SK-N-SH (cell line): Measurements from ENCODE around the gene RABGGTA. TPM values are rescaled to one million over a fixed set of nuclear protein-coding genes. Genes with fewer than 3 reads are reported as not detected.

Experiments used
- CTCF ChIA-PET: fragments of 300-600, 350-600 bp; formaldehyde crosslinking; extraction: SDS; loops from one replicate; lab custom pipeline; 2021; lab: Yijun Ruan, JAX
- POLR2A ChIA-PET: fragments of 350-600 bp; sonication (Branson Sonifier 250); formaldehyde crosslinking; extraction: SDS; loops from one replicate; lab custom pipeline; 2020; ENCODE audit warnings: antibody characterized with exemption, inconsistent platforms; lab: Yijun Ruan, JAX
- DNase-seq: peaks from one replicate; pipeline ENCODE4 v3.0.0; 2012
- H2AFZ ChIP-seq: fragments of 200-600 bp; sonication (generic); 2 replicates; pipeline ENCODE4 v1.8.1; 2016; ENCODE audit warnings: antibody characterized with exemption, mild to moderate bottlenecking, low read depth
- H3F3A ChIP-seq: fragments of 200-600 bp; sonication (generic); replicated peaks from 2 replicates; pipeline ENCODE3; 2016; ENCODE audit warnings: antibody characterized with exemption, mild to moderate bottlenecking; ENCODE audit not compliant: insufficient read depth
- H3K27ac ChIP-seq, 2 experiments: fragments of 200-500 bp in 1 of 2; fragments of 200-600 bp in 1 of 2; sonication (Bioruptor generic) in 1 of 2; sonication (generic), shearing (Covaris generic) in 1 of 2; 2 replicates each; pipeline versions ENCODE4 v1.5.1 to v1.6.1; 2014 to 2016; ENCODE audit warnings: low read depth in 2 of 2, inconsistent platforms in 1 of 2, low read length in 1 of 2, mild to moderate bottlenecking in 1 of 2, mixed read lengths in 1 of 2
- H3K27me3 ChIP-seq: fragments of 200-600 bp; sonication (generic), shearing (Covaris generic); 2 replicates; pipeline ENCODE4 v1.6.1; 2016; ENCODE audit warnings: mixed run types; ENCODE audit not compliant: insufficient read depth
- H3K36me3 ChIP-seq, 2 experiments: fragments of 200-500 bp in 1 of 2; fragments of 200-600 bp in 1 of 2; sonication (Bioruptor generic) in 1 of 2; sonication (generic) in 1 of 2; replicated peaks in 1 of 2; 2 replicates each; pipeline versions ENCODE3 to v1.5.1; 2014 to 2016; ENCODE audit warnings: low read length in 1 of 2, mild to moderate bottlenecking in 1 of 2; ENCODE audit not compliant: insufficient read depth in 2 of 2, control insufficient read depth in 1 of 2
- H3K4me1 ChIP-seq, 2 experiments: fragments of 200-500 bp in 1 of 2; fragments of 200-600 bp in 1 of 2; sonication (Bioruptor generic) in 1 of 2; sonication (generic), shearing (Covaris generic) in 1 of 2; 2 replicates each; pipeline versions ENCODE4 v1.5.1 to v1.6.1; 2014 to 2016; ENCODE audit warnings: low read depth in 1 of 2, low read length in 1 of 2, mixed run types in 1 of 2; ENCODE audit not compliant: insufficient read depth in 2 of 2, control insufficient read depth in 1 of 2
- H3K4me2 ChIP-seq: fragments of 200-600 bp; sonication (generic), shearing (Covaris generic); 2 replicates; pipeline ENCODE4 v1.6.1; 2017; ENCODE audit warnings: mixed run types
- H3K4me3 ChIP-seq, 2 experiments: fragments of 200-500 bp in 1 of 2; fragments of 200-600 bp in 1 of 2; sonication (Bioruptor generic) in 1 of 2; sonication (generic), shearing (Covaris generic) in 1 of 2; 2 replicates each; pipeline versions ENCODE4 v1.5.1 to v1.8.1; 2014 to 2016; ENCODE audit warnings: low read depth in 2 of 2, inconsistent platforms in 1 of 2, low read length in 1 of 2, mild to moderate bottlenecking in 1 of 2, mixed read lengths in 1 of 2, moderate library complexity in 1 of 2
- H3K79me2 ChIP-seq: fragments of 200-600 bp; sonication (generic); 2 replicates; pipeline ENCODE4 v1.8.1; 2017; ENCODE audit warnings: mild to moderate bottlenecking; ENCODE audit not compliant: insufficient read depth
- H3K9ac ChIP-seq: fragments of 200-600 bp; sonication (generic); 2 replicates; pipeline ENCODE4 v1.6.1; 2017; ENCODE audit warnings: mixed run types
- H3K9me2 ChIP-seq: fragments of 200-600 bp; sonication (generic); 2 replicates; pipeline ENCODE4 v1.6.1; 2017; ENCODE audit warnings: mixed run types
- H3K9me3 ChIP-seq: fragments of 200-600 bp; sonication (generic); 2 replicates; pipeline ENCODE4 v1.6.1; 2017; ENCODE audit warnings: mixed run types, mild to moderate bottlenecking, moderate library complexity
- H4K20me1 ChIP-seq: fragments of 200-600 bp; sonication (generic); 2 replicates; pipeline ENCODE4 v1.6.1; 2017; ENCODE audit warnings: mild to moderate bottlenecking, mixed run types; ENCODE audit not compliant: insufficient read depth
- ELF1 ChIP-seq: IDR thresholded peaks from 2 replicates; pipeline ENCODE4 v1.4.0; 2012
- EP300 ChIP-seq, 2 experiments: IDR thresholded peaks; 2 replicates each; pipeline versions ENCODE4 v1.4.0 to v1.6.1; 2012; ENCODE audit warnings: borderline replicate concordance in 1 of 2, low read depth in 1 of 2, low read length in 1 of 2
- FOSL2 ChIP-seq: IDR thresholded peaks from 2 replicates; pipeline ENCODE4 v1.4.0; 2012; ENCODE audit warnings: low read depth, mild to moderate bottlenecking, moderate library complexity, borderline replicate concordance
- FOXJ3 ChIP-seq: sonication (generic); formaldehyde crosslinking; IDR thresholded peaks from 2 replicates; pipeline ENCODE4 v1.5.1; 2020; ENCODE audit warnings: mild to moderate bottlenecking, missing genetic modification reagents
- GABPA ChIP-seq: IDR thresholded peaks from 2 replicates; pipeline ENCODE4 v1.4.0; 2012; ENCODE audit warnings: low read depth, mild to moderate bottlenecking
- MEF2A ChIP-seq: IDR thresholded peaks from 2 replicates; pipeline ENCODE4 v1.4.0; 2012; ENCODE audit warnings: low read depth, borderline replicate concordance
- NFIC ChIP-seq: IDR thresholded peaks from 2 replicates; pipeline ENCODE4 v1.4.0; 2012; ENCODE audit warnings: borderline replicate concordance
- NRF1 ChIP-seq: IDR thresholded peaks from 2 replicates; pipeline ENCODE4 v1.6.1; 2012; ENCODE audit warnings: low read depth, mild to moderate bottlenecking, low read length
- RXRA ChIP-seq: IDR thresholded peaks from 2 replicates; pipeline ENCODE4 v1.4.0; 2012; ENCODE audit warnings: low read depth, mild to moderate bottlenecking, borderline replicate concordance
- TEAD4 ChIP-seq: IDR thresholded peaks from 2 replicates; pipeline ENCODE4 v1.4.0; 2012; ENCODE audit warnings: mild to moderate bottlenecking, borderline replicate concordance; ENCODE audit not compliant: insufficient read depth
- YY1 ChIP-seq: IDR thresholded peaks from 2 replicates; pipeline ENCODE4 v1.4.0; 2012; ENCODE audit warnings: low read depth, mild to moderate bottlenecking
- WGBS: methylation state at CpG from one replicate; pipeline ENCODE4 v1.1.6; 2017; ENCODE audit warnings: low lambda C conversion rate; 5-methylcytosine and 5-hydroxymethylcytosine counted together
- polyA plus RNA-seq, 3 experiments: library from polyadenylated mRNA; depleted of rRNA; stranded (reverse); fragments of >200 nt; gene quantifications; 2 replicates each; pipeline ENCODE4 v1.2.3, GENCODE V29; 2012
- TF ChIP-seq, protein P1 (sequence below): IDR thresholded peaks from 2 replicates; pipeline ENCODE4 v1.4.0; 2012; ENCODE audit warnings: low read depth
- TF ChIP-seq, protein P2 (sequence below): IDR thresholded peaks from 2 replicates; pipeline ENCODE4 v1.6.1; 2012; ENCODE audit warnings: mild to moderate bottlenecking, low read depth, low read length, moderate library complexity
- TF ChIP-seq, protein P3 (sequence below): fragments of 150-350 bp; IDR thresholded peaks from 2 replicates; pipeline ENCODE4 v1.6.1; 2017; ENCODE audit warnings: antibody characterized with exemption, low read length, low read depth, borderline replicate concordance
- TF ChIP-seq, protein P4 (sequence below): fragments of 150-350 bp; IDR thresholded peaks from 2 replicates; pipeline ENCODE4 v1.6.1; 2016; ENCODE audit warnings: mild to moderate bottlenecking, low read depth, low read length
- TF ChIP-seq, protein P5 (sequence below): IDR thresholded peaks from 2 replicates; pipeline ENCODE4 v1.4.0; 2012; ENCODE audit warnings: low read depth, borderline replicate concordance

RABGGTA gene
- polyA plus RNA-seq, 1 of the 3 experiments (the other 2 are of a cell fraction): 59.4 TPM

DNA sequence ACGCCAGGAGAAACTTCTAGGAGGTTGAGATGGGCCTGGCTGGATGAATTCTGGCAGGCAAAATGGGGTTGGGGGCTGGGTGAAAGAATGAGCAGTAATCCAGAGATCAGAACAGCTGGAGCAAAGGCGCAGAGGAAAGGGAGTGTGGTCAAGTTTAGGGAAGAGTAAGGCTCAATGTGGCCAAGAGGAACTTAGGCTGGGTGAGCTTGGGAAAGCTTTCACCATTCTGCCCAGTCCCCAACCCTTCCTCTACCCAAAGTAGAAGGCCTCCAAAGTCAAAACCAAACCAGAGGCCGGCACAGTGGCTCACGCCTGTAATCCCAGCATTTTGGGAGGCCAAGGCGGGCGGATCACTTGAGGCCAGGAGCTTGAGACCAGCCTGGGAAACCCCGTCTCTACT lies 10.2 kb upstream of the RABGGTA start:
- POLR2A ChIA-PET: no interaction called here

DNA sequence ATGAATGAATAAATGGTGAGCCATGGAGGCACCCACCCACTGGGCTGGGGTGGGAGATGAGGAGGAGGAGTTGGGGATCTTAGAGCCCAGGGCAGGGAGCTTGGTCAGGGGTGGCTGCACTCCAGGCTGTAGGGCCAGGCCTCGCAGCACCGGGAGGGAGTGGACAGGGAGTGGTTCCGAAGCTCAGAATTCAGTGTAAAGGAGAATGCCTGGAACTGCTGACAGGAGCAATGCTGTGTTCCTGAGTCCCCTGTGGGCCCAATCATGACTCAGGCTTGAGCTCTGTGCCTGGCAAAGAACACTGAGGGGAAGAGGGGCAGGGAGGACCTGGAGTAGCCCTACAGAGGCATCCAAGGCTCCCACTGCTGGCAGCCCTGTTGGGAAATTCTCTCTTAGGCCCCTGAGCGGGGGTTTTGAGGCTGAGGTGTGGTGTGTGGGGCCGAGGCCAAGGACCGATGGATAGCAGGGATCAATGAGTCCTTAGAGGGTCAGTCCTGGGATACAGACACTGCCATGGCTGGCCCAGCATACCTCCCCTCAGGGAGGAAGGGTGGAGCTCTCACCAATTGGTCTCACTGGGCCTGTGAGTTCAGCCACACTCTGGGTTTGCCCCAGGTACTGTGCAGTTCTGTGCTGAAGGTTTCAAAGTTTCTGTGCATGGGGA lies 9.5 kb upstream of the RABGGTA start:
- peaks cover 0 to 10% of the 10 kb centered on the region in 2 experiments; a peak in 1 of 4 replicates for H3K4me1 ChIP-seq
- no peak for TF ChIP-seq ELF1
- no peak for TF ChIP-seq EP300 (IDR thresholded peaks at IDR 0.05; ENCODE audit: borderline replicate concordance in 1 of 2, low read depth in 1 of 2, low read length in 1 of 2)
- TF ChIP-seq, protein P1, sequence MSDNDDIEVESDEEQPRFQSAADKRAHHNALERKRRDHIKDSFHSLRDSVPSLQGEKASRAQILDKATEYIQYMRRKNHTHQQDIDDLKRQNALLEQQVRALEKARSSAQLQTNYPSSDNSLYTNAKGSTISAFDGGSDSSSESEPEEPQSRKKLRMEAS: no peak
- TF ChIP-seq, protein P2, sequence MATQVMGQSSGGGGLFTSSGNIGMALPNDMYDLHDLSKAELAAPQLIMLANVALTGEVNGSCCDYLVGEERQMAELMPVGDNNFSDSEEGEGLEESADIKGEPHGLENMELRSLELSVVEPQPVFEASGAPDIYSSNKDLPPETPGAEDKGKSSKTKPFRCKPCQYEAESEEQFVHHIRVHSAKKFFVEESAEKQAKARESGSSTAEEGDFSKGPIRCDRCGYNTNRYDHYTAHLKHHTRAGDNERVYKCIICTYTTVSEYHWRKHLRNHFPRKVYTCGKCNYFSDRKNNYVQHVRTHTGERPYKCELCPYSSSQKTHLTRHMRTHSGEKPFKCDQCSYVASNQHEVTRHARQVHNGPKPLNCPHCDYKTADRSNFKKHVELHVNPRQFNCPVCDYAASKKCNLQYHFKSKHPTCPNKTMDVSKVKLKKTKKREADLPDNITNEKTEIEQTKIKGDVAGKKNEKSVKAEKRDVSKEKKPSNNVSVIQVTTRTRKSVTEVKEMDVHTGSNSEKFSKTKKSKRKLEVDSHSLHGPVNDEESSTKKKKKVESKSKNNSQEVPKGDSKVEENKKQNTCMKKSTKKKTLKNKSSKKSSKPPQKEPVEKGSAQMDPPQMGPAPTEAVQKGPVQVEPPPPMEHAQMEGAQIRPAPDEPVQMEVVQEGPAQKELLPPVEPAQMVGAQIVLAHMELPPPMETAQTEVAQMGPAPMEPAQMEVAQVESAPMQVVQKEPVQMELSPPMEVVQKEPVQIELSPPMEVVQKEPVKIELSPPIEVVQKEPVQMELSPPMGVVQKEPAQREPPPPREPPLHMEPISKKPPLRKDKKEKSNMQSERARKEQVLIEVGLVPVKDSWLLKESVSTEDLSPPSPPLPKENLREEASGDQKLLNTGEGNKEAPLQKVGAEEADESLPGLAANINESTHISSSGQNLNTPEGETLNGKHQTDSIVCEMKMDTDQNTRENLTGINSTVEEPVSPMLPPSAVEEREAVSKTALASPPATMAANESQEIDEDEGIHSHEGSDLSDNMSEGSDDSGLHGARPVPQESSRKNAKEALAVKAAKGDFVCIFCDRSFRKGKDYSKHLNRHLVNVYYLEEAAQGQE: no peak
- no peak for TF ChIP-seq TEAD4
- TF ChIP-seq, protein P3, sequence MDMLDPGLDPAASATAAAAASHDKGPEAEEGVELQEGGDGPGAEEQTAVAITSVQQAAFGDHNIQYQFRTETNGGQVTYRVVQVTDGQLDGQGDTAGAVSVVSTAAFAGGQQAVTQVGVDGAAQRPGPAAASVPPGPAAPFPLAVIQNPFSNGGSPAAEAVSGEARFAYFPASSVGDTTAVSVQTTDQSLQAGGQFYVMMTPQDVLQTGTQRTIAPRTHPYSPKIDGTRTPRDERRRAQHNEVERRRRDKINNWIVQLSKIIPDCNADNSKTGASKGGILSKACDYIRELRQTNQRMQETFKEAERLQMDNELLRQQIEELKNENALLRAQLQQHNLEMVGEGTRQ: no peak
- no peak for TF ChIP-seq YY1
- TF ChIP-seq MEF2A: no peak
- no peak for TF ChIP-seq FOSL2
- no peak for TF ChIP-seq NFIC
- no peak for TF ChIP-seq FOXJ3
- TF ChIP-seq, protein P4, sequence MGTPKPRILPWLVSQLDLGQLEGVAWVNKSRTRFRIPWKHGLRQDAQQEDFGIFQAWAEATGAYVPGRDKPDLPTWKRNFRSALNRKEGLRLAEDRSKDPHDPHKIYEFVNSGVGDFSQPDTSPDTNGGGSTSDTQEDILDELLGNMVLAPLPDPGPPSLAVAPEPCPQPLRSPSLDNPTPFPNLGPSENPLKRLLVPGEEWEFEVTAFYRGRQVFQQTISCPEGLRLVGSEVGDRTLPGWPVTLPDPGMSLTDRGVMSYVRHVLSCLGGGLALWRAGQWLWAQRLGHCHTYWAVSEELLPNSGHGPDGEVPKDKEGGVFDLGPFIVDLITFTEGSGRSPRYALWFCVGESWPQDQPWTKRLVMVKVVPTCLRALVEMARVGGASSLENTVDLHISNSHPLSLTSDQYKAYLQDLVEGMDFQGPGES: no peak
- TF ChIP-seq RXRA: no peak
- TF ChIP-seq GABPA: no peak
- TF ChIP-seq NRF1: no peak
- TF ChIP-seq, protein P5, sequence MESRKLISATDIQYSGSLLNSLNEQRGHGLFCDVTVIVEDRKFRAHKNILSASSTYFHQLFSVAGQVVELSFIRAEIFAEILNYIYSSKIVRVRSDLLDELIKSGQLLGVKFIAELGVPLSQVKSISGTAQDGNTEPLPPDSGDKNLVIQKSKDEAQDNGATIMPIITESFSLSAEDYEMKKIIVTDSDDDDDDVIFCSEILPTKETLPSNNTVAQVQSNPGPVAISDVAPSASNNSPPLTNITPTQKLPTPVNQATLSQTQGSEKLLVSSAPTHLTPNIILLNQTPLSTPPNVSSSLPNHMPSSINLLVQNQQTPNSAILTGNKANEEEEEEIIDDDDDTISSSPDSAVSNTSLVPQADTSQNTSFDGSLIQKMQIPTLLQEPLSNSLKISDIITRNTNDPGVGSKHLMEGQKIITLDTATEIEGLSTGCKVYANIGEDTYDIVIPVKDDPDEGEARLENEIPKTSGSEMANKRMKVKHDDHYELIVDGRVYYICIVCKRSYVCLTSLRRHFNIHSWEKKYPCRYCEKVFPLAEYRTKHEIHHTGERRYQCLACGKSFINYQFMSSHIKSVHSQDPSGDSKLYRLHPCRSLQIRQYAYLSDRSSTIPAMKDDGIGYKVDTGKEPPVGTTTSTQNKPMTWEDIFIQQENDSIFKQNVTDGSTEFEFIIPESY: no peak
- H4K20me1 ChIP-seq: no peaks in the 10 kb centered on the region
- H3K9me3 ChIP-seq: no peaks in the 10 kb centered on the region
- H3K27me3 ChIP-seq: no peaks in the 10 kb centered on the region
- DNase-seq: no peak
- no peak overlapping the region for H3K27ac ChIP-seq
- H3K9ac ChIP-seq: no peak overlapping the region
- H3F3A ChIP-seq: no peaks in the 10 kb centered on the region
- WGBS: 83% methylated on average over 6 of the region's 6 CpGs
- H2AFZ ChIP-seq: no peak overlapping the region
- H3K9me2 ChIP-seq: no peaks in the 10 kb centered on the region
- ChIA-PET CTCF (interaction anchor here (1.3 to 8.9 kb wide), 8 partner anchors 9 to 38 kb away, joined by 5 to 87 read pairs (median 10); partner anchors contain the start of genes CIDEB, DHRS1, NOP9 and RABGGTA), POLR2A (interaction anchor here (1.5 kb wide), 1 partner anchor 10 kb away, joined by 3 read pairs; the partner anchor contains the start of gene RABGGTA)
- H3K79me2 ChIP-seq: no peaks in the 10 kb centered on the region
- no peak overlapping the region for H3K4me3 ChIP-seq
- no peak overlapping the region for H3K4me2 ChIP-seq
- H3K36me3 ChIP-seq: no peaks in the 10 kb centered on the region

More for the DNA sequence above, 10.2 kb upstream of the RABGGTA start:
- no peaks in the 10 kb centered on the region for H3K36me3 ChIP-seq
- WGBS: 87% methylated on average over 7 of the region's 7 CpGs
- no peak overlapping the region for H3K9ac ChIP-seq
- no peaks in the 10 kb centered on the region for H3K27me3 ChIP-seq
- no peak overlapping the region for H3K4me3 ChIP-seq
- no peak overlapping the region for H3K27ac ChIP-seq
- no peaks in the 10 kb centered on the region for H4K20me1 ChIP-seq
- CTCF ChIA-PET: interaction anchor here (1.0 to 8.9 kb wide), 6 partner anchors 10 to 150 kb away, joined by 3 to 87 read pairs (median 14); partner anchors contain the start of genes CIDEB, DHRS1, NOP9 and RABGGTA
- no peaks in the 10 kb centered on the region for H3K79me2 ChIP-seq
- H3K9me2 ChIP-seq: no peaks in the 10 kb centered on the region
- no peak overlapping the region for H3K4me2 ChIP-seq
- no peak for DNase-seq
- no peaks in the 10 kb centered on the region for H3F3A ChIP-seq
- TF ChIP-seq YY1 (no peak), NRF1 (no peak)
- TF ChIP-seq, all 33 proteins: peak for 0
- Histone ChIP-seq H3K9me3 (no peaks in the 10 kb centered on the region), H2AFZ (no peak overlapping the region), H3K4me1 (peaks cover 0 to 10% of the 10 kb centered on the region in 2 experiments; a peak in 1 of 4 replicates)
